Nephron progenitor cell (in vitro differentiated cells): Measurements from ENCODE around the gene NEU1.
"Not testable (repeated sequence)": the region's sequence is repeated elsewhere in the genome, so short reads cannot be mapped to it uniquely, and the experiment has no call there.

Source experiments
- DNase-seq: peaks from one replicate; pipeline ENCODE4 v3.0.0; 2021
- H3K27ac Mint-ChIP-seq: 2 replicates; pipeline ENCODE4 v1.8.0; 2021; ENCODE audit warnings: mild to moderate bottlenecking, moderate library complexity, mixed read lengths
- H3K27me3 Mint-ChIP-seq: 2 replicates; pipeline ENCODE4 v1.8.0; 2021; ENCODE audit warnings: mild to moderate bottlenecking, low read depth, mixed read lengths; ENCODE audit not compliant: poor library complexity
- H3K36me3 Mint-ChIP-seq: 2 replicates; pipeline ENCODE4 v1.8.0; 2021; ENCODE audit warnings: low read depth, mixed read lengths
- H3K4me1 Mint-ChIP-seq: 2 replicates; pipeline ENCODE4 v1.8.0; 2021; ENCODE audit warnings: mixed read lengths
- H3K4me3 Mint-ChIP-seq: 2 replicates; pipeline ENCODE4 v1.8.0; 2021; ENCODE audit warnings: mild to moderate bottlenecking, moderate library complexity, mixed read lengths
- H3K9me3 Mint-ChIP-seq: 2 replicates; pipeline ENCODE4 v1.8.0; 2021; ENCODE audit warnings: mild to moderate bottlenecking, moderate library complexity, mixed read lengths
- TF ChIP-seq, protein P1 (sequence below): fragments of 200-600 bp; sonication (generic); IDR thresholded peaks from 2 replicates; pipeline ENCODE4 v1.5.0; 2021; ENCODE audit warnings: antibody characterized with exemption

NEU1 gene

DNA sequence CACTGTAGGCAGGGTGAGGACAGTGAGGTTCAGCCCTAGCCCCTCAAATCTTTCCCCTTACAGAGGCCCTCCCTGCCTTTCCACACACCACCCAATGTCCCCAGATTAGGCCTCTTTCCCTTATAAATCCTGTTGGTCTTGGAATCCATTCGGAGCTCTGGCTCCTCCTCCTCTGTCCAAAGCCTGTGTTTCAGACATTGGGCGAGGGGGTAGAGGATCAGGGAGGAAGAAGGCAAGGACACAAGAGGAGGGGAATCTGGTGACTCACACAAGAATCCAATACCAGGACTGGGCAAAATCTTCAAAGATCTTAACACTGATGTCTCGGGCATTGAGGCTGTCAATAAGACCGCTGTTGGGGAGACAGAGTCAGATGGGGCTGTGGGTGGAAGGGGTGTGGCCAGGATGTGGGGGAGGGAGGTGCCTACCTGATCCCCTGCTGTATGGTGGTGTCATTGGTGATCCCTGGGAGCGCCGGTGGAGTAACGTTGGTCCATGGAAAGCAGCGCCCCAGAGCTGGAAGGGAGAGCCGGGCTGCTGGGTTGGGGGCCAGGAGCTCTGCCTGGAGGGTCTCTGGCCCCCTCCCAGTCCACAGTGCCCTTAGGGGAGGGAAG, 8.5 kb upstream of the NEU1 start:
- peak overlapping the region; percentile 88 for H3K27ac Mint-ChIP-seq
- no peaks in the 10 kb centered on the region for H3K36me3 Mint-ChIP-seq
- TF ChIP-seq, protein P1, sequence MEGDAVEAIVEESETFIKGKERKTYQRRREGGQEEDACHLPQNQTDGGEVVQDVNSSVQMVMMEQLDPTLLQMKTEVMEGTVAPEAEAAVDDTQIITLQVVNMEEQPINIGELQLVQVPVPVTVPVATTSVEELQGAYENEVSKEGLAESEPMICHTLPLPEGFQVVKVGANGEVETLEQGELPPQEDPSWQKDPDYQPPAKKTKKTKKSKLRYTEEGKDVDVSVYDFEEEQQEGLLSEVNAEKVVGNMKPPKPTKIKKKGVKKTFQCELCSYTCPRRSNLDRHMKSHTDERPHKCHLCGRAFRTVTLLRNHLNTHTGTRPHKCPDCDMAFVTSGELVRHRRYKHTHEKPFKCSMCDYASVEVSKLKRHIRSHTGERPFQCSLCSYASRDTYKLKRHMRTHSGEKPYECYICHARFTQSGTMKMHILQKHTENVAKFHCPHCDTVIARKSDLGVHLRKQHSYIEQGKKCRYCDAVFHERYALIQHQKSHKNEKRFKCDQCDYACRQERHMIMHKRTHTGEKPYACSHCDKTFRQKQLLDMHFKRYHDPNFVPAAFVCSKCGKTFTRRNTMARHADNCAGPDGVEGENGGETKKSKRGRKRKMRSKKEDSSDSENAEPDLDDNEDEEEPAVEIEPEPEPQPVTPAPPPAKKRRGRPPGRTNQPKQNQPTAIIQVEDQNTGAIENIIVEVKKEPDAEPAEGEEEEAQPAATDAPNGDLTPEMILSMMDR, result no peak
- H3K27me3 Mint-ChIP-seq, result peaks cover 8% of the 10 kb centered on the region
- no peak for DNase-seq
- H3K4me1 Mint-ChIP-seq, result peaks cover 36% of the 10 kb centered on the region
- H3K9me3 Mint-ChIP-seq, result no peaks in the 10 kb centered on the region
- no peak overlapping the region for H3K4me3 Mint-ChIP-seq

DNA sequence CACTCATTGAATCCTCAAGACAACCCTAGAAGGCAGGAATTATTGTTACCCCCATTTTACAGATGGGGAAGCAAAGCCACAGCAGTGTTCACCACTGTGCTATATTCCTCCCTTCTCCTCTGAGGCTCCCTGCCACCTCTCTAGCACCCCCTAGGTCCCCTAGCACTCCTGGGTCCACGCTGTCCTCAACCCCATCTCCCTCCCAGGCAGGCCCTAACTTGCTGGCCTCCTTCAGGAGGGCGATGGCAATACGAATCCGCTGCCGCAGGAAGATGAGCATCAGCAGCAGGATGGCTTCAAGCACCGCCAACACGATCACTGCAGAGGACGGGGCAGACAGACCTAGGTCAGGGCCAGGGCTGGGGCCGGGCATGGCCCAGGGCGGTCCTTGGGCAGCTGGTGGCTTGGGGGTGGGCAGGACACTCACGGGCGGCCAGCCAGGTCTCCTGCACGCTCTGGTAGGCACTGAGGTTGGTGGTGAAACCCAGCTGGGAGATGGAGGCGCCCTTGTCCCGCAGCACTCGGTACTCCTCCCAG, 7.8 kb upstream of the NEU1 start:
- no peak overlapping the region for H3K4me3 Mint-ChIP-seq
- TF ChIP-seq, protein P1, result no peak
- H3K9me3 Mint-ChIP-seq, result no peaks in the 10 kb centered on the region
- DNase-seq, result no peak
- no peak overlapping the region for H3K27ac Mint-ChIP-seq
- H3K36me3 Mint-ChIP-seq, result no peaks in the 10 kb centered on the region
- peaks cover 7% of the 10 kb centered on the region for H3K27me3 Mint-ChIP-seq
- H3K4me1 Mint-ChIP-seq, result peaks cover 38% of the 10 kb centered on the region

DNA sequence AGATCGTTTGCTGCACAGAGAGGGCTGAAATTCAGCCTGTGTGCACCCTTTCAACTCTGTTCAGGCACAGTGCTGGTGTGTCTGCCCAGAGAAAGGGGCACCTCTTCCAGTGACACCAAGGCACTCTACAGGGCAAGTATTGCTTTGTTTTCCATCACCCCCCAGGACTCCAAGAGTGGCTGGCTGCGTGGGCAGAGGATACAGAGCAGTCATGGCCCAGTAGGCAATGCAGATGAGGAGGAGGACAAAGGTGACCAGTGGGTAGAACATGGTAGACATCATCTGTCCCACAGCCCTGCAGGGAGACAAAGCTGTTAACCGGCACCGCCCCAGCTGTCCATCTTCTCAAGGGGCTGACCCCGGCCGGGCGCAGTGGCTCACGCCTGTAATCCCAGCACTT, 6.7 kb upstream of the NEU1 start:
- no peak for DNase-seq
- peaks cover 7% of the 10 kb centered on the region for H3K27me3 Mint-ChIP-seq
- H3K36me3 Mint-ChIP-seq, result no peaks in the 10 kb centered on the region
- H3K9me3 Mint-ChIP-seq, result no peaks in the 10 kb centered on the region
- H3K27ac Mint-ChIP-seq, result no peak overlapping the region
- TF ChIP-seq, protein P1, result no peak
- H3K4me3 Mint-ChIP-seq, result no peak overlapping the region
- H3K4me1 Mint-ChIP-seq, result peaks cover 48% of the 10 kb centered on the region

DNA sequence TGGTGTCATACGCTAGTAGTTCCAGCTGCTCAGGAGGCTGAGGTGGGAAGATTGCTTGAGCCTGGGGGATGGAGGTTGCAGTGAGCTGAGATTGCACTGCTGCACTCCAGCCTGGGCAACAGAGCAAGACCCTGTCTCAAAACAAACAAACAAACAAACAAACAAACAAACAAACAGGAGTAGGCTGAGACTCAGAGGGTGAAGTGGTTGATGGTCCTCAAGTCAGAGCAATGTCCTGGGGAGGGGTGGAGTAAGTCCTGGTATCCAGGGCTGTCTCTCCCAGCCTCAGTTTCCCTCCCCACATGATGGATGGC, 6.0 kb upstream of the NEU1 start:
- H3K36me3 Mint-ChIP-seq, H3K4me3 Mint-ChIP-seq, DNase-seq, H3K27ac Mint-ChIP-seq, H3K9me3 Mint-ChIP-seq, H3K27me3 Mint-ChIP-seq: not testable (repeated sequence)
- peaks cover 51% of the 10 kb centered on the region for H3K4me1 Mint-ChIP-seq

DNA sequence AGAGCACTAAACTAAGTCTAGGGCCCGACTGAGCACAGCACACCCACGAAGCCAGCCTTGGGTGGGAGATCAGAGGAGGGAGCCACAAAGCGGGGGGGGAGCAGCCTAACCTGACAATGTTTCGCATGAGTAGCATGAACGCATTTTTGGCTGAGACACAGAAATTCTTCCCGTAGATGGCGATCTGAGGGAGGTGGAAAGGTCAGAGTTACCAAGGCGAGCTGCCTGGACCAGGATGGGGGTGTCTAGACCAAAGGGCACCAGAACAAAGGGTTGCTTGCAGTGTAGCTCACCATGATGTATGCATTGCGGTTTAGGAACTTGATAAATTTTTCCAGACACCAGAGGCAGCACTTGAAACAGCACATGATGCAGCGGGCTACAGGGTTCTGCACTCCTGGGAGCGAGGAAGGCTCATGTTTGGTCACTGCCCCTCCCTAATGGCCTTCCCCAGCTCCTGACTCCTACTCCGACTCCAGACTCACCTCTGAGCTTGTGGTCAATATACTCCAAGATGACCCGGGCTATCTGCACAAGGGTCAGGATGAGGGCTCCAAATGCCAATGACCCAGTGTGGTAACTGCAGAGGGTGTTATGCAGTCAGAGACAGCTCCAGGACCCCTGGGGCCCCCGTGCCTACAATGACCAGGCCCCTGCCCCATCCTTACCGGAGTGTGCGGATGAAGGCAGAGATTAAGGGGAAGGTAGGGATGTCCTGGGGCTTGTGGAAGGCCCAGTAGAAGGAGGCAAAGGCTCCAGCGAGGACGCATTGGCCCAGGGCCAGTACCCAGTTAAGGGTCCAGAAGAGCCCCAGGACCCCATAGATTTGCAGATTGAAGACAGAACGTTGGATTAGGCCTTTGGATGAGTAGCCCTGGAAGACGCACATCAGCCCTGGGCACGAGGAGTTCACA, 2.8 kb upstream of the NEU1 start:
- Mint-ChIP-seq H3K4me3 (peak overlapping the region; percentile 33), H3K9me3 (no peaks in the 10 kb centered on the region), H3K36me3 (peaks cover 5% of the 10 kb centered on the region), H3K27me3 (peaks cover 9% of the 10 kb centered on the region), H3K4me1 (peaks cover 49% of the 10 kb centered on the region), H3K27ac (peak overlapping the region; percentile 91)
- TF ChIP-seq, protein P1, result no peak
- no peak for DNase-seq

- TF ChIP-seq, protein P1, result no peak
- Mint-ChIP-seq H3K9me3 (no peaks in the 10 kb centered on the region), H3K27ac (peak overlapping the region; percentile 91), H3K27me3 (peaks cover 11% of the 10 kb centered on the region), H3K36me3 (peaks cover 10% of the 10 kb centered on the region), H3K4me1 (peaks cover 46% of the 10 kb centered on the region), H3K4me3 (peak overlapping the region; percentile 33)
- DNase-seq, result no peak
Measured at GRCh38 chr6:31864818-31865204, 2.2 kb upstream of the NEU1 start.

DNA sequence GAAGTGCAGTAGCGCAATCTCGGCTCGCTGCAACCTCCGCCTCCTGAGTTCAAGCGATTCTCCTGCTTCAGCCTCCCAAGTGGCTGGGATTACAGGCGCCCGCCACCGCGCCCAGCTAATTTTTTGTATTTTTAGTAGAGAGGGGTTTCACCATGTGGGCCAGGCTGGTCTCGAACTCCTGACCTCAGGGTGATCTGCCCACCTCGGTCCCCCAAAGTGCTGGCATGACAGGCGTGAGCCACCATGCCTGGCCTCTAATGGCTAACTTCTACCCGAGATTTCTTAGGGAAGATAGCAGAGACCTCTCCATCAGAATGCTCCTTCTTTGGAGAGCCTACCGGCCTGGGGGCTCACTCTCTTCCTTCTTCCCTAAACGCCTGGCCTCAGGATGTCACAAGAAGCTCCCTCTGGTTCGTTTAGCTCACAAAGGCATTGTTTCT, 1.5 kb upstream of the NEU1 start:
- not testable (repeated sequence) for DNase-seq
- H3K27ac Mint-ChIP-seq, result peak overlapping the region; percentile 85

More for the DNA sequence above, 1.5 kb upstream of the NEU1 start:
- Mint-ChIP-seq H3K4me1 (peaks cover 42% of the 10 kb centered on the region), H3K4me3 (peak overlapping the region; percentile 91), H3K36me3 (peaks cover 16% of the 10 kb centered on the region), H3K27me3 (peaks cover 12% of the 10 kb centered on the region)
- H3K9me3 Mint-ChIP-seq, result not testable (repeated sequence)
